Epithelial cell of proximal tubule (primary cell): ENCODE results near the gene MS4A12. TPM values are rescaled to one million over a fixed set of nuclear protein-coding genes. Genes with fewer than 3 reads are reported as not detected.

Experiments used
- DNase-seq: peaks from one replicate; pipeline ENCODE4 v3.0.0-alpha.2; 2011; ENCODE audit warnings: low read depth
- H3K4me3 ChIP-seq: 2 replicates; pipeline ENCODE4 v1.5.1; 2011; ENCODE audit warnings: low read depth, mild to moderate bottlenecking, low read length
- total RNA-seq: library from RNA; depleted of rRNA; stranded (reverse); fragments of >200 nt; gene quantifications from 2 replicates; pipeline ENCODE4 v1.2.3, GENCODE V29; 2015
- TF ChIP-seq, protein P1 (sequence below): conservative IDR thresholded peaks from 2 replicates; pipeline ENCODE4 v1.5.1; 2012; ENCODE audit warnings: low read depth, mild to moderate bottlenecking, low read length

Gene MS4A12
- total RNA-seq, 1 donor from 2014 or later, result not detected

- TF ChIP-seq, protein P1, sequence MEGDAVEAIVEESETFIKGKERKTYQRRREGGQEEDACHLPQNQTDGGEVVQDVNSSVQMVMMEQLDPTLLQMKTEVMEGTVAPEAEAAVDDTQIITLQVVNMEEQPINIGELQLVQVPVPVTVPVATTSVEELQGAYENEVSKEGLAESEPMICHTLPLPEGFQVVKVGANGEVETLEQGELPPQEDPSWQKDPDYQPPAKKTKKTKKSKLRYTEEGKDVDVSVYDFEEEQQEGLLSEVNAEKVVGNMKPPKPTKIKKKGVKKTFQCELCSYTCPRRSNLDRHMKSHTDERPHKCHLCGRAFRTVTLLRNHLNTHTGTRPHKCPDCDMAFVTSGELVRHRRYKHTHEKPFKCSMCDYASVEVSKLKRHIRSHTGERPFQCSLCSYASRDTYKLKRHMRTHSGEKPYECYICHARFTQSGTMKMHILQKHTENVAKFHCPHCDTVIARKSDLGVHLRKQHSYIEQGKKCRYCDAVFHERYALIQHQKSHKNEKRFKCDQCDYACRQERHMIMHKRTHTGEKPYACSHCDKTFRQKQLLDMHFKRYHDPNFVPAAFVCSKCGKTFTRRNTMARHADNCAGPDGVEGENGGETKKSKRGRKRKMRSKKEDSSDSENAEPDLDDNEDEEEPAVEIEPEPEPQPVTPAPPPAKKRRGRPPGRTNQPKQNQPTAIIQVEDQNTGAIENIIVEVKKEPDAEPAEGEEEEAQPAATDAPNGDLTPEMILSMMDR, result no peak
- H3K4me3 ChIP-seq, result no peak overlapping the region
Measured at GRCh38 chr11:60459345-60459744, 33.2 kb upstream of the MS4A12 start.

GRCh38 chr11:60468829-60469228, 23.7 kb upstream of the MS4A12 start:
- H3K4me3 ChIP-seq, result no peak overlapping the region
- TF ChIP-seq, protein P1, result no peak

More at GRCh38 chr11:60459345-60459744, 33.2 kb upstream of the MS4A12 start:
- DNase-seq, result no peak

GRCh38 chr11:60469723-60470122, 22.9 kb upstream of the MS4A12 start:
- TF ChIP-seq, protein P1, result no peak
- H3K4me3 ChIP-seq, result no peak overlapping the region
- no peak for DNase-seq

More at GRCh38 chr11:60468829-60469228, 23.7 kb upstream of the MS4A12 start:
- DNase-seq, result no peak

GRCh38 chr11:60477035-60477445, 15.5 kb upstream of the MS4A12 start:
- no peak for DNase-seq
- TF ChIP-seq, protein P1, result no peak
- no peak overlapping the region for H3K4me3 ChIP-seq

DNA sequence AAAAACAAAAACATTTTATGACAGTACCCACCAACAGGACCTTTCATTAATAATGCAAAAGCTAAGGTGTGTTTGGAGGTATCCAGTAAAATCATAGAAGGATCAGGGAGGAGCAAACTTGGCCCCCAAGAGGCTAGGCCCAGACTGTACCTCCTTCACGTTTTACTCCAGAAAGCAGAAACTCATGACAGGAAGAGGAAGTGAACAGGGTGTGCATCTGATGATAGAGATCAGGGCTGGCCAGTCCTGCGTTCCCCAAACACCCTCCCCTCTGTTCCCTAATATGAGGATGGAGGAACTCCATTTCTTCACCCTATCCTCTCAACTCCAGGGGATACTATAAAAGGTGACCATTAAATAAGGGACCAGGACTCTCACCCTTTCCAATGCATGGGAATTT, 10.2 kb upstream of the MS4A12 start:
- no peak overlapping the region for H3K4me3 ChIP-seq
- DNase-seq, result no peak
- TF ChIP-seq, protein P1, result no peak

DNA sequence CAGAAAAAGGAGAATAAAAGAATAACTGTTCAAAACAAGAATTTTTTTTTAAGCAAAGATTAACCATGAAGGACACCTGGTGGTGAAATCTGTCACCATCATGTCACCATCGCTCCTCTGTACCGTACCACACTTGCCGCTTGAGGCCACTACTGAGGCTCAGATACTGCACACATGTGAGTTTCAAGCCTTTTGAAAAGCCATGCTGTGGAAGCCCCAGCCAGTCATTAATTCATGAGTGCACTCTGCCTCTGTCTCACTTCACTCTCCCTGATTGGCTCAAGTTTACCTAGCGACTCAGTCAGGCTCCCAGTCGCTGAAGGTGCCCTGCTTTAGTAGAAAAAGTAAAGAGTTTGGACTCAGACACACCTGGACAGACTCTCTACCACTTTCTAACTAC, 6.6 kb upstream of the MS4A12 start:
- no peak for DNase-seq
- H3K4me3 ChIP-seq, result no peak overlapping the region
- TF ChIP-seq, protein P1, result peak; percentile 44

DNA sequence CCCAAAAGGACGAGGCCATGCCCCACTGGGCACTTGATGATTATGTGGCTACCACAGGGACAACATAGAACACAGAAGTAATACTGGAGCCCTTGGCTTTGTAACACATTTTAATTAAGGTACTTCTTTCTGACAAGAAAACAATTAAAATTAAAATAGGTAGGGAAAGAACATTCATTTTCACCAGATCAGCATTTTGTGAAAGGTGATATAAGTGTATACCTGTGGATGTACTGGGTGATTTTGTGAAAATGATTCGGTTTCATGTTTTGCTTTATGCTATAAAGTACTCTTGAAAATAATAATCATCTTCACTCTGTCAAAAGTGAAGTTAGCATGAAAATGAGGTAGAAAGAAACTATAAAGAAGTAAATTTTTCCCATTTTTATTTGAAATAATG, 876 bp downstream of the MS4A12 start:
- TF ChIP-seq, protein P1, result no peak
- no peak overlapping the region for H3K4me3 ChIP-seq
- DNase-seq, result no peak
